GM21723 (cell line): Measurements from ENCODE around the gene LMAN1.

Source experiments
- ATAC-seq: cut with Tn5 transposase; IDR thresholded peaks from one replicate; pipeline ENCODE4 v1.9.1; 2021; ENCODE audit warnings: mild to moderate bottlenecking, moderate library complexity; ENCODE audit not compliant: unreplicated experiment

The LMAN1 gene

DNA sequence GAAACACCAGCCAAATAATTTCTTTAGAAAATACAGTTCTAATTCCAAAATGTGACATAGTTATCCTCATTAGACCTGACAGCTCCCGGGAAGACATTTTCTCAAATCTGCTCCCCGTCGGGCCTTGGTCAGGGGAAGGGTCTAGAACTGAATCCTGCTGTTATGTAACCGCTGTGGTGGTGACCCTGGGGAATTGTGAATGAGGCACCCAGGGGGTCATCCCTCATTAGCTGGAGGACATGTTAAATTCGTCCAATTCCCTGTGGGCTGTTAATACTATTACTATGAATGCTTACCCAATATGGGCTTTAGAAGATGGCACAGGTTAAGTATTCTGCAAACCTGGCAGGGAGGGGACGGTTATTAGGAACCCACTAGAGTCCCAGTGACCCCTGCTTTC lies 52.4 kb downstream of the LMAN1 start:
- ATAC-seq: no peak

DNA sequence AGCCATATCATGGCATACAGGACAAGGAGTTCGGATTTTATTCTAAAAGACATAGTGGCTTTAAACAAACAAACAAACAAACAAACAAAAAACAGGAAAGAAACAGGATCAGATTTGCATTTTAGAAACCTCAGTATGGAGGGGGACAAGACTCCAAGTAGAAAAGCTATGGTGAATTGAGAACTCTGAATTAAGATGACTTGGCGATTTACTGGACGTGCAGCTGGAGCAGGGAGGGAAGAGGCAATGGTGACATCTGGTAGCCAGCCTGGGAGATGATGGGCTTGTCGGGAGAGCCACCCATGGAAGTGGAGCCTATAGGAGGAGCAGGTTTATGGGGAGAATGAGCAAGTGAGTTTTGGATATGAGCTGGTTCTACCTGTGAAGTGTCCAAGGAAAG lies 53.8 kb downstream of the LMAN1 start:
- no peak for ATAC-seq

DNA sequence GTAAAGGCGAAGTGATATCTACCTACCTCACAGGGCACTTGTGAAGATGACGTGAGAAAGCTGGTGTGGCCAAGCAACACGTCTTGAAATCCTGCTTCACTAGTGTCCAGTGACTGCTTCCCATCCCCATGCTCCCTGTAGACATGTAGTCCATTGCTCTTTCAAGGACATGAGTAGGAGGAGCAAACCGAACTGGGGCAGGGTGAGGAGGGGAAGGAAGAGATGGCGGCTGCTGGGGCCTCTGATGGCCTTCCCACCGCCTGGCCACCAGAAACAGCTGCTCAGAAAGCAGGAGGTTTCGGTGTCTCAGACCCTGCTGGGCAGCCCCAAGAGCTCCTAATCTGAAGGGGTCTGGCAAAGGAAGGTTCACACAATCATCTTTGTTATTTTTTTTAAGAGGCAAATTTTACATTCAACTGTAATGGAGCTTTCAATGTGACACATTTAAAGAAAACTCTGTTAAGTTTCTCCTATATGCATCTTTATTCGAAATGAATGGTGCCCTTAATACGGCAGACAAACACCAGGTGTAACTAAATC lies 55.3 kb downstream of the LMAN1 start:
- no peak for ATAC-seq

DNA sequence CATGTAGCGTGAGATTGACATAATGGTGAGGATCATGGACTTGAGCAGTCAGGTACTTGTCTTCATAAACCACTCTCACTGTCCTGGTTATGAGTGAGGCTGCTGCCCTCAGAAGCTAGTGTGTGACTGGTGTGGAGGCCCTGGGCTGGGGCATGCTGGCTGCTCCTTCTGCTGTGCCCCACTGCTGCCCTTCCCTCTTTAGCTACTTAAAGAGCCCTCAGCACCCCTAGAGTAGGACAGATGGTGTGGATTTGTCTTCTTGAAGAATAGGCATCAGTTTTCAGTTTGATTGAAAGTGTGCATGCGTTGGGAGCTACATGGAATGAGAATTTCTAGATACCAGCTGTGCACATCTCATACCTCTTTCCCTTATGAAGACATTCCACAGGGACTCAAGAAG lies 56.1 kb downstream of the LMAN1 start:
- ATAC-seq: no peak

DNA sequence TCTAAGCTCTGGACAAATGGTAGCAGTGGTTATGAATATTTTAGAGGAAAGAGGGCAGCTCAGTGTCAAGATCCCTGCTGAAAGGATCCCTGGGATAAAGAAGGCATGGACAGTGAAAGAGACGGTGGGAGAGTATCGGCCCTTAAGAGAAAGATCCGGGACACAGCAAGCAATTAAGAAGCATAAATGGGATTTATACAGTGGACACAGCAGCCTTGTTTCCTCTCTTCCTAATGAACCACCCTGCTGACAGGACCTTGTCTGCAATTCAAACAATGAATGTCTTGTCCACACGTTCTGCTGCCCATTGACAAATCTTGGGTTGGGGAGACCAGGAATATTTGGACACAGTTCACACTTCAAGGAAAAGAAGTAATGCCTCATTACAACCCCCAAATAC lies 57.1 kb downstream of the LMAN1 start:
- no peak for ATAC-seq

DNA sequence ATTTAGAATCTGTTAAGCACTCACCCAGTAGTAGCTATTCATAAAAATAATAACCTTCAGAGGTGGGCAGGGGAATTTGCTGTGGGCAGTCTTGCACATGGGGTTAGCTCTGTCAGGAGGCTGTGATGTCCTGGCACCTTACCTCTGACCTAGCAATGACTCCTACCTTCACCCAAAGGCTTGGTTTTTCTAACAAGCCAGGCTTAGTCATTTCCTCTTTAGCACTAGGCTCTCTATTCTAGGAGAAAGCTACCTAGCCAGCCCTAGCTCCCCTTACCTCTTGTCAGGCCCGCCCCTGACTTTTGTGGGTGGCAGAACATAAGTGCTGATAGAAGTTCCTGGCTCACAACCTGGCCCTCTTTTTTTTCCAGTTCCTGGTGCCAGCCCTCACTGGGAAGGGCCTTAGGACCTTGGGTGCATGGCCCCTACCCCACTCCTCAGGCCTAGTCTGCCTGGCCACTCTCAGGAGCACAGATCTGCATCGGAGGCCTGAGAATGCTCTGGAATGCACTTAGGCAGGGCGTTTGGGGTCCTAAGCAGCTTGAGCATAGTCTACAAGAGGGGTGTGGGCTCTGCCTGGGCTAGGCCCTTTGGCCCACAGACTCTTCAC lies 58.3 kb downstream of the LMAN1 start:
- no peak for ATAC-seq

DNA sequence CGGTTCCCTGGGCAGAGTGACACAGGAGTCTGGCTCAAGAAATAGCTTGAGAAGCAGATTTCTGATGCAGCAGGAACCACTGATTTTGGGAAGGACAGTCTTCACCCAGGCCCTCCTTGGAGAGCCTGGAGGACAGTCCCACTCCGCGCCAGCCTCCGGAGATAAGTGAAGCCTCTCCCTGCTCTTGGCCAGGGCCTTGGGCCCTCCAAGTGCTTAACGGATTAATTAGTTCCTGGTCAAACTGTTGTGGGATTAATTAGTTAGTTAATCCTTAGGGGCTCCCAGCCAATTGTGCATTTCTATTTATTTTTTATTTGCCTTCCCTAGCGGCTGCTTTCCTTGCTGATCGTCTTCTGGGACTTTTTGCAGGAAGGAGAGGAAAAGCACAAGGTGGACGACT lies 60.2 kb downstream of the LMAN1 start:
- ATAC-seq: no peak

DNA sequence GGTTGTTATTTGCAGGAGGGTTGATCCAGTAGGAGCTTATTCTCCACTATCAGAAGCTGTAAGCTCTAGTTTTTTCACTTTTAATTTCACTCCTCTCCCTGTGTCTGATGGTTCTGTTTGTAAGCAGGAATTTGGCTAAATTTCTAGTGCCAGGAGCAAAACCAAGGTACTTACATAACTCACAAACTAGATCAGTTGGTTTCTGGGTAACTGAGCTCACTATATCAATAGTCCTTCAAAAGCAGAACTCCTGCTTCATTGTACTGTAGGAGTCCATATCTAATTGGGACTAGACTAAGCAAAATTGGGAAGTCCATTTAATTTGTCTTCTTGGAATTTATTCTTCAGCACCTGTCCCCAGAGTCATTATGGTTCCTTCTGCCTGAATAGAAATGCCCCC lies 65.7 kb downstream of the LMAN1 start:
- no peak for ATAC-seq

DNA sequence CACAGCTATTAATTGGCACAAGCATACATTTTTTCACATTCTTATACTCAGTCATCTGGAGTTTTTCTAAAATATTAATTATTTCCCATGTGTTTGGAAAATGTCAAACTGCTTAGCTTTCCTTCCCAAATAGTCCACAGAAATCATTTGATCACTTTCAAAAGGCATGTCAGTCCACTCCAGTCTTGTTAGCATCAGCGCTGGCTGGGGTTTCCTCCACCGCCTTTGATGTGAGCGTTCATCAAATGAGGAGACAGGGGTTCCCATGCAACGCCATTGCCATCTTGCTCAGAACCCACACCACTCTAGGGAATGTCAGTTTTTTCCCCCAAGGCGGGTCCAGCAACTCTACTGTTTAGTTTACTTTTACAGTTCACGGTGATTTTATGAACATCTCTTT lies 72.7 kb downstream of the LMAN1 start:
- ATAC-seq: no peak

DNA sequence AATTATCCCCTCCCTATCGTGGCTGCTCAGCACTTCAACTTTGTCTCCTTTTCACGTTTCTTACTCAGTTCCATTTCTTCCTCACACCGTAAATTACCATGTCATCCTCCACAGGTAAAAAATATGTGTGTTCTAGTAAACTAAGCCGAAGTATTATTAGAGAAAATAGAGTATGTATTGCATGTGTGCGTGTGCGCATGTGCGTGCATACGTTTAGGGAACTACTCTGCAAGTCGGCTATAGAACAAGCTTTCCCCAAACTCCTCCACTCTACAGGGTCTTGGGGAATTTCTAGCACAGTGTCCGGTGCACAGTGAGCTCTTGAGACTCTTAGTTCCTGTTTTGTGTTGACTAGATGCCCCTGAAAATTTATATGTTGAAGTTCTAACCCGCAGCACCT lies 76.7 kb downstream of the LMAN1 start:
- no peak for ATAC-seq

DNA sequence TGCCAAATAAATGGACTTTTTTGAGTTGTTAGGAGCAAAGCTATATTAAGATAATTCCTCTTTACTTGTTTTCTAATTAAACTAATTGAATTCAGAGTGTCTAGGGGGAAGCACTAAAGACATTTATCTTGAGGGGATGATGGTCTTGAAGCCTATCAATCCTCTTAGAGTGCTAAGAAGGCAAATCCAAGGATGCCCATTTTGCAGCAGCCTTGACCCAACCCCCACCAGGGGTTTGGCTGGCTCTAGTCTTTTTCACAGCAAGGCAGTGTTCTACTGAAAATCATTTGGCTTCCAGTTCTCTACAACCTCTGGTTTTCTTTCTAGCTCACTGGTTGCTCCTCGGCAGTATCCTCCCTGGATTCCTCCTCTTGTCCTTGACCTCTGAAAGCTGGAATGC lies 79.3 kb downstream of the LMAN1 start:
- no peak for ATAC-seq

DNA sequence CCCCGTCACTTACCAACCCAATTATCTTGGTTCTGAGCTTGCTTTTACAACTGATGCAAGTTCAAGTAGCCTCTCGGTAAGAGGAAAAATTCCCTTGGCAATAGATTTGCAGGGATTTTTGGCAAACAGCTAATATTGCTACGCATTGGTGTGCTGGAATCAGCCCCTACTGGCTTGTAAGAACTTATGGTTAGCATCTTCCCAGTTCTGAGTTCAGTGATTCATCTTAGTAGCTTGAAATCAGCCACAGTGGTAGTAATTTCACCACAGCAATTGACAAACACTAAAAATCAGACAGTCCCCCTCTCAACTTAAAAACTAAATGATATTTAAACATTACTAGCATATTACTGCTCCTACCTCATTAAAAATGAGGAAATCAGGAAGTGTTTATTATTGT lies 79.9 kb downstream of the LMAN1 start:
- ATAC-seq: no peak

DNA sequence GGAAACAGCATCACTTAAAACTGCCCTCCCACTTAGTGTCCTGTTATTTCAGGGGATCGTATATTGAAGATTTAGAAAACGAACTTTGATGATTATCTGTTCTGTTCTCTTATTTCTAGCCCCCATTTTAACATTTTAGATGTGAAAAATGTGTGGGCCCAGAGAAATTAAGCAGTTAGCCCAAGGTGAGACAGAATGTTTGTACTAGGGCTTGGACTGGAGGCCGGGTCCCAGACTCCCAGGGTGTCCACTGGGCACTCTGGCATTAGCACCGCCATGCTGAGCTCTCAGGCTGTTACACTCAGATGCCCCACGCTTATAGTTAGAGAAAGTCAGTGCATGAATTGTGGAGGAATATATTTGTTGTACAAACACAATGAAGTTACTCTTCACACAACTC lies 80.3 kb downstream of the LMAN1 start:
- ATAC-seq: no peak
